Measurements from ENCODE around the gene GNAO1.

DNA sequence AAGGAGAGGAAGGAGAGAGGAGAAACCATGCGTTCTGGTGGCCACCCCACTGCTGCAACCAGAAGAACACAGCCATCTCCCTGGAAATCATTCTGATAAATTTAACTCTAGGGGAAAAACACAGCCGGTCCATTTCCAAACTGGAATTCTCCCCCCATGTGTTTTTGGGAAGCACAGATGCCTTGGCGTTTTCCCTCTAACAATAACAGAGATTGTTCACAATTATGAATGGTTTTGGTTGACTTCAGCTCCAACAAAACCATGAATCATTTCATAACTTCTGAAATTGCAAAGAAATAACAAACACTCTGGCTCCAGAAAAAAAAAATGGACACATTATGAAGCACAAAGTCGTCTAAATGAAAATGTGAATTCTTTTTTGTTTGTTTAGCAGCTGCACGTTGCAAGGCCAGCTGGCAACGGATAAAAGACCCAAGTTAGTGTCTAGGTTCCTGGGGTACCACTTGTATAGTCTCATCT, 46.2 kb downstream of the GNAO1 start:
- TF ChIP-seq EZH2phosphoT487 (IDR thresholded peaks at IDR 0.05; ENCODE audit: insufficient read depth, low read depth): no peak
- no peak for TF ChIP-seq EZH2 (IDR thresholded peaks at IDR 0.05; ENCODE audit: insufficient read depth, poor library complexity, severe bottlenecking)
